ENCODE data around the gene ELAVL4.
"Not testable (repeated sequence)": the region's sequence is repeated elsewhere in the genome, so short reads cannot be mapped to it uniquely, and the experiment has no call there.

ELAVL4 gene

DNA sequence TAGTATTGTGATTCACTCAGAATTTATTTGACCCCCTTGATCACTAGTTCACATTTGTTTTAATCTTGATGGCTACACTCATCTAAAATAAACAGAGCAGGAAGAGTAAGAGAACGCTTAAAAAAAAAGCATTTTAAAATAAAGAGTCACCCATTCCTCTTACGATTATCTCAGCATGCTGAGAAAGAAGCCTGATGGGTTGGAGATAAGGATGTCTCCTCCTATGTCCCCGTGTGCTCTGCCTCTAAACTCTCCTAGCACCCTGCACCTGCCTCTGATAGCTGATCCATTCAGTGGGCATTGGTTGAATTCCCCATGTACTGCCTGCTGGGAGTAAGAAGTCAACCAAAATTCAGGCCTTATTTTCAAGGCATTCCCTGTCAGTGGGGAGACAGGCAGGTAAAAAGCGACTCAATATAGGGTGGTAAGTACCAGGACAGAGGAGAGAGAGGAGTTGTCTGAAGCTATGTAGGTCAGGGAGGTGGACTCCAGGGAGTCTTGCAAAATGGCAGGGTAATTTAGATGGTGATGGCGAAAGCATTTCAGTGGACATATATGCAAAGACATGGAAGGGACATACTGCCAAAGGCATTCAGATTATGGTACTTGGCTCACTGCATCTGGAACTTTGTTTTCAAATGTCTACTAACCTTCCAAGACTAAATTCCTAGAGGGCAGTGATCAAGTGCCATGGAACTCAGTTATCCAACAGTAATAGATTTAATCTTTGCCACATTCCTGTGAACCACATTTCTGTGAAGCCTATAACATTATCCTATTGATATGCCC, 18.4 kb downstream of the ELAVL4 start:
- no peak for DNase-seq (ENCODE audit: low spot score)

DNA sequence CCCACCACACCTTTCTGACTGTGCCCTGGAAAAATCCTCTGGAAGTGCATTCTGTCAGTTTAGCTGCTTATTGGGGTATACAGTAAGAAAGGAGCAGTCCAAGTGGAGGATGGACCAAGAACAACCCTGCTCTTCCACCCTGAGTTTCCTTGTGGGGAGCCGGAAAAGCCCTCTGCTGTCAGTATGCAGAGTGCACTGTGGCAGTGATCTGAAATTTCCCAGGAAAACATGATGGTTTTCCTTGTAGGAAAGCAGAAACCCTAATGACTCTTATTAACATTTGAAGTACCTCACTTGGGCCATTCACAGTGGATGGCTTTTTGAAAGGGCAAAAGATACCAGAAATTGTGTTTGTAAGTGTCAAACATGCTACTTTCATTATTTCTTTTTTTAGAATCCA, 20.5 kb downstream of the ELAVL4 start:
- no peak for DNase-seq (ENCODE audit: low spot score)

DNA sequence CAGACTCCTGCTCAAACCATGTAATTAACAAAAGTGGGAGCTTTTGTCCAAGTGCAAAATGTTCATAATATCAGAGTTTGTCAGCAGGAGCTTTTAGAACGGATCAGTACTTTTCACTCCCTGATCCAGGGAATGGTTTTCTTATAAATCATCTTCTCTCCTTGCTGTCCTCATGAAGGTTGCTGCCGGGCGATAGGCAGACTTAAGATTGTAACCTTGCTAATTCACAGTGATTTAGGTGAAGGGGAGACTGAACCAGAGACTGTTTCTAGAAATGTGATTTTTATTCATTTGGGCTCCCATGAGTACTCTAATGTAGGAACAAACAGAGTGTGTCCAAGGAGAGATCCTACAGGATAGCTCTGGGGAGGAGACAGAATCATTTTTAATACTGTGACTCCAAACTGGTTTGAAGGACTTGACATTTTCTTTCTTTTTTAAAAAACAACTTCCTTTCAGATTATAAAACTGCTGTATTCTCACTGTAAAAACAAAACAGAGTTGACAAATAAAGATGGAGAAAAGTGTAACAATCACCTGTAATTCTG, 23.7 kb downstream of the ELAVL4 start:
- no peak for DNase-seq (ENCODE audit: low spot score)

DNA sequence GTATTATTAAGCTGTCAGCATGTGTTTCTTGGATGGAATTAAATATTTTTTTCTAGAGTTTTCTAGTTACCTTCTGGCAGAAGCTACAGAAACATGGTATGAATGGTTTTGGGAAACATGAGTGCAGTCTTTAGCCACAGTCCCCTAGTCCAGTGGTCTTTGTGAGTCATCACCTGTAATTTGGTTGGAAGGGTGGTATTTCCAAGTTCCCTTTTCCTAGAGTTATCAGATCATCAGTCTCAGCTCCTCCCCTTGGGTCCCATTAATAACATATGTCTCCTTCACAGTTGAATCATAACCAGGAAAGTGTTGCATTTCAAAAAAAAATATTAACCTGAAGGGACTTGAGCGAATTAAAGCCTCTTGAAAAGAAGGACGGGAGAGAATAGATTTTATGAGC, 27.0 kb downstream of the ELAVL4 start:
- DNase-seq (ENCODE audit: low spot score), result no peak

DNA sequence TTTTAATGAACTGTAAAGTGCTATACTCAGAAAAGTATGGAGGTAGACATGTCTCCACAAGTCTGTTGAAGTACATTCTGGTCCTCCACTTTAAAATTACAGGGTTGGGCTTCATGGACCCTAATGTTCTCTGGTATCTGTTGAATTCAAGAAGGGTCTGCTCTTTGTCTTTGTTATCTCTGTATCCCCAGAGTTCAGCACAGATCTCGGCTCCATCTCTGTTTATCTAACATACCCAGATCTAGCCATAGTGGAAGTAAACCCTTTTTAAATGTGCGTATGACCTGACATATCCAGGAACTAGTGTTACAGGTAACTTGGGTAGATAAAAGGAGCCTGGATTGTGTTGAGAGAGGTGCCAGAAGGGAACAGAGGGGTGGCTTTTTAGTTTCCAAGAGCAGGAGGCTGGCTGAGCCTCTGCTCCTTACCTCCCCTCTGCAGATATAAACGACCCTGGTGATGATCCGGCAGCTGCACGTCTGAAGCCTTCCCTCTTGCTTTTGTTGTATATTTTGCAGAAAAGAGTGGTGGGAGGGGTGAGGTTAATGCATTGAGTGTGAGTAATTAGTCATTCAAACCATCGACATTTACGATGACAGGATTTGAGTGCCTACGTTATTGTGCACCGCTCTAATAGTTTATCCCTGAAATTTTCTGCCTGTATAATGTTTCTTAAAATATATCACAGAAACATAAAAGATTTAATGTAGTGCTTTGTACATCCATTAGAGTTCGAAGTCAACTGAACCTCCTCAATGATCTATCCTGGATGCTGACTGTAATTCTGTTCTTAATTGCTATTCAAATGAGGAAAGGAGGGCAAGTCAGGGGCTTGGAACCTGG, 30.8 kb downstream of the ELAVL4 start:
- no peak for DNase-seq (ENCODE audit: low spot score)

DNA sequence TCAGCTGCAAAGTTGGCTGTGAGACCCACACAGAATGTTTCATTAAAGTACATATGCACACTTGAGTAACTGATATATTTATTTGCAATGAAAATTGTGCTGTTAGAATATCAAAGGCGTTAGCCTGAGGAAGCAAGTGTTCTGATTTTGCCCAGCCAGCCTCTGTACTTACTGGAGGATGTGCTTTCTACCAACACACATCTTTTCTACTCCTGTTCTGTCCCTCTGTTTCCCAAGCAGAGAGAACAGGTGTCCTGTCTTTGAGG, 31.4 kb downstream of the ELAVL4 start:
- DNase-seq (ENCODE audit: low spot score), result no peak

DNA sequence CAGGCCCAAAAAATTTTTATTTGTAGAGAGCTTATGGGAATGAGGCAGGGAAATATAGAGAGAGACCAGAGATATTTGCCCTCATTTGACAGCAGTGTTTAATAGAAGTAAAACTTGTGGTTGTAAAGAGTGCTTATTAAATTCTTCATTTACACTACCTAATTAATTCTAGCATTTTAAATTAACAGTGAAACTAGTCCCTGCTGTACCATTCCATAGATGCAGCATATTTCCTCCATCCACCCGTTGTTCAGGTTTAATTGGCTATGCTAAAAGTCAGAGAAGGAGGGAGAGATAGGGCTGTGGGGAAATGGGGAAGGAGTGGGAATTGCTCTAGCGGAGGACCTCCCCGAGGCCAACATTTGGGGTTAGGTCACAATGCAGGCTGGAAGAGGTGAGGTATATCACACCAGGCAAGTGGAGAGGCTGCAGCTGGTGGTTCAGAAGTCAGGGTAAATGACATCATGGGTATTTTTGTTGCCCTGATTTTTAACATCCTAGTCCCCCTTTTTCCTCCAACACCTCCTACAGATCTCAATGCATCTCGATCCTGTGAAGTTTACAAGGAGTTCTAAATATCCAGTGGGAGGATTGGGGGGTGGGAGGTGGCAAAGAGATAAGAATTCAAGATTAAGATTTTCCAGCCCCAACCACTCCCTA, 38.6 kb downstream of the ELAVL4 start:
- no peak for DNase-seq (ENCODE audit: low spot score)

DNA sequence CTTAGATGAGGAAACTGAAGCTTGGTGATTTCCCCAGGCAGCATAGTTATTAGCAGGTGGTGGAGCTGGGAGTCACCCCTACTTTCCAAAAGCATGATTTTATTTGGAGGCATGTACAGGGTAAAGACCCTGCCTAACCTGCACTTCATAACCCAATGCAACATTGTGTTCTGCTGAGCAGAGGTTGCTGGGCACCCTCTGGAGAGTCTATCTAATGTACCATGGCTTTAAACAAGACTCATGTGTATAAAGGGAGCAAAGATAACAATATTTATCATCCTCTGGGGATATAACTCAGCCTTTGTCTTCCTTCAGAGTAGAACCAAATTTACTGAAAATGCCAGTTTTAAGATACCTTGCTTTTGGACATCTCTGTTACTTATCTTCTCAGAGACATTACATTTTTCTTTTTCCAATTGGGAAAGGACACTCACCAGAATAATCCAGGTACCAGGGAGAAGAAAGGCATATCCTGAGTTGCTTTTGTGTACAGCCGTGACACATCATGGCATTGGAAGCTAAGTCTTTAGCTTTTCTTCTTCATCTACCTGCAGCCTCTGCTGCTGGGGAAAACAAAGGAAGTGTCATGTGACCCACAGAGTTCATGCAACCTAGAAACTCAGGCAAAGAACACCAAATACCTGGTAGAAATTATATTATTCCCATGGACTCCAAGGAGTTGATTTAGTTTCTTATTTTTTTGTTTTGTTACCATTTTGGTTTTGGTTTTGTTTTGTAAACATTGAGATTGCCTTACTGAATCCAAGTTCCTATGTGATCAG, 39.6 kb downstream of the ELAVL4 start:
- no peak for DNase-seq (ENCODE audit: low spot score)

DNA sequence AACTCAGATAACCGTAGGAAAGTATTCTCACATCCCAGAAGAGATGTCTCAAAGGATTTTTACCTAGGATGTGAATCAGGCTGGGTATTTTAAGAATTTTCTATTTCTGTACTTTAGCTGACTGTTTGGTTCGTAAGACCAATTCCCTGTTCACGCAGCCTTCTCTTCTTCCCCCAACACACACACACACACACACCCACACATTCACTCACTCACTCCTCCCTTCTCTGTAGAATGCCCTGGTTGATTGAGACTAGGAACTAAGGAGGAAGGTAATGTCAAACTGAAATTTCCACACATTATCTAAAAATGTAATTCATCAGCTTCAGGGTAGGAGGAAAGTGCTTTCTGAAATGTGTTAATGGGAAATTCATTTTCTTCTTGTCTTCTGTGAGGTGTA, 43.5 kb downstream of the ELAVL4 start:
- no peak for DNase-seq (ENCODE audit: low spot score)

DNA sequence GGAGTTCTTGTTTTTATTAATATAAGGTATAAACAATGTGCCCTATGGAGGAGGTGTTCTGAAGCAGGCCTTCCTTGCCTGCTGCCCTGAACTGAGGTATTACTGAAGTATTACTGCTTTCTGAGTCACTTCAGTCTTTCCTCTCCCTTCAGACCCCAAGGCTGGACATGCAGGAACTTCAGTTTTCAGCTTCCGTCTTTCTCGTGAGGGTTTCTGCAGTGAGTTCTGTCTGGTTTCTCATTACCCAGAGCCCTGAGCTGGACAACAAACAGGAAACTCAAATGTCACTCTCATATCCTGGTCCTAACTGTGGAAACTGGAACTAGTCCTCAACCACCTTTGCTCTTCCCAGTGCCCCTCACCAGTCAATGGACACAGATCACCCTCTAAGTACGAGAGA, 46.8 kb downstream of the ELAVL4 start:
- DNase-seq (ENCODE audit: low spot score), result no peak

DNA sequence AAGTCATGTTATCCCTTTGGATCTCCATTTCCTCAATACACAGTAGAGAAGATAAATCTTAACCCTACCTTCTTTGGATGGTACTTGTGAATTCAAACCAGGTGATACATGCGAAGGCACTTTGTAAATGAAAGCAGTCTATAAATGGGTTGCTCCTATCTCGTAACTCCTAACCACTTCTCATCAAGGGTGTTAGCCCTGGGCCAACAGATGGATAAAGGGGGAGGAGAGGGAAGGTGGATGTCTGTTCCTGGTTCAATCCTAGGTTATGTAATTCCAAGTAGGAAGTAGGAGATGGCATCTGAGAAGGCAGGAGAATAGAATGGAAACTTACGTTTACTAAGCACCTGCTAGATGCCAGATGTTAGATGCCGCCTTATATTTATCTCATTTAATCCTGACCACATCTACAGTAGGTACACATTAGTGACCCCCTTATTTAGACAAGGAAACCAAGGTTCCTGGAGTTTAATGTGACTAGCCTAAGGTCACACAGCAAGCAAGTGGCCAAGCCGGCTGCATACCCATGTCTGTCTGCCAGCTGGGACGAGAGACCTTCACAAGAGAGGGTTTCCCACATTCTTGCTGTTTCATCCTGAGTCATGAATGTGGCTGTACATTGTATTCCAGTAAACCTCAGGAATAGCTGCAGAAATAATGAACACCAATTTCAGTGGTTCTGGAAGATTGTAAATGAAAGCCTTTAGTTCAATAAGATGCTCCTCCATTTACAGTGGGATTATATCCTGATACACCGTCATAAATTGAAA, 47.7 kb downstream of the ELAVL4 start:
- no peak for DNase-seq (ENCODE audit: low spot score)

DNA sequence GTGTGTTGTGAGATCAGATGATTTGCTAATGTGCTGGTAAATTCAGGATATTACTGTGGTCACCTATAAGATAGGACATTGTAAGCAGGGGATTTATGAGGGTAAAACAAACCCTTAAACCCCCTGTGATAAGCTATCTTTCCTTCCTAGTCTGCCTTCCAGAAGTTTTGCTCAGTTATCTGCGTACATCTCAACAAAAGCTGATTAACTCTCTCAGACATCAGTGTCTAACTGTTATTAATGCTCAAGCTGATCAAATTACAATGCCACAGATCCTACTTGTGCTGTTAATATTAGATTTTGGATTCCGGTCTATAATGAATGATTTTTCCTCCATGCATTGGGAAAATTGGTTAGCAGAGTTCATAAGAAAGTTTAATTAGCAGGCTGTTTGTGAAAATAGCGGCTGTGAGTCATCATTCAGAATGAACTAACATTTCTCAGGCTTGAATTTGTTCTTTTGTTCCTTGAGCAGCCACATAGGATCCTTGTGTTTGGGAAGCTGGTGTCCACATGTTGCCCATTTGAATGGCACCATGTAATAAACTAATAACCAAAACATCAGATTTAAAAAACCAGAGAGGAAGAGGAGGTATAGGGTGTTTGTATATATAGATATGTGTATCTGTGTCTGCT, 48.7 kb downstream of the ELAVL4 start:
- no peak for DNase-seq (ENCODE audit: low spot score)

DNA sequence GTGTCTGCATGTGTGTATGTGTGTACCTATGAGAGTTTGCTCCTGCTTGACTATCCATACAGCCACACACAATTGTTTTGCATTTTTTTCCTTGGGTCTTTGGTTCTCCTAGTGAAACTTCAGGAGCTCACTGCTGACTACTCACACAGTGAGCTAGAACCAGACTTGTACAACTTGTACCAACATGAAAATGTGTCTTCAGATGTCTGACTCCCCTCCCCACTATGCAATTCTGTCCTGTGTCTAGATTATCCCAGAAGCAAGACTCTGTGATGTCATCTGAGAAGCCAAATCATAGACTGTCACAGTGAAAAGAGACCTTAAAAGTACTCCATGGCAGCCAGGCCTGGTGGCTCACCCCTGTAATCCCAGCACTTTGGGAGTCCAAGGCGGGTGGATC, 49.7 kb downstream of the ELAVL4 start:
- no peak for DNase-seq (ENCODE audit: low spot score)

DNA sequence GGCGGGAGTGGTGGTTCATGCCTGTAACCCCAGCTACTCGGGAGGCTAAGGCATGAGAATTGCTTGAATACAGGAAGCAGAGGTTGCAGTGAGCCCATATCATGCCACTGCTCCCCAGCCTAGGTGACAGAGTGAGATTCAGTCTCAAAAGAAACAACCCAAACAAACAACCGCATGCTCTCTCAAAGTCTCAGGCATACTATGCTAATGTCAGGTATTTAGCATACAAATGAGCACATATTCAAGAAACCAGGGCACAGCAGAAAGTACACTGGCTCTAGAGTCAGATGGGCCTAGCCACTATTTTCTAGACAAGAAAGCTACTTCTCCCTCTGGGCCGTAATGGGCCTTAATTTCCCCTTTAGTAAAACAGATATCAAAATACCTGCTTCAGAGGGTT, 55.0 kb downstream of the ELAVL4 start:
- no peak for DNase-seq (ENCODE audit: low spot score)

DNA sequence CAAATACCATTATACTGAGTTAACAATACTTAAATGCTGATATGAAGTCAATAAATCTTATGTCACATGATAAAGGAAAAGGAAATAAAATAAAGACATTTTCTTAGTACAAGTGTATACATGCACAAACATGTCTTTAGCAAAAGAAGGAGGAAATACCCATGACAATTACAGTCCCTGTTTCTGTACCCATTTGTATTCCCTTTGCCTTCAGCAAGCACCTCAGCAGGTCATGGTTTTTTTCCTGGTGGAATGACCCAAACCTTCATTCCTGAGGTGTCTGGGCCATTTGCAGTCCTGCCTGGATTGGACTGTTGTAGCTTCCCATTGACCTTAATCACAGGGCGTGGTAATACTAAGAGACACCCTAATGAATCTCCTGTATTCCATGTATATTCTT, 57.6 kb downstream of the ELAVL4 start:
- not testable (repeated sequence) for DNase-seq (ENCODE audit: low spot score)

DNA sequence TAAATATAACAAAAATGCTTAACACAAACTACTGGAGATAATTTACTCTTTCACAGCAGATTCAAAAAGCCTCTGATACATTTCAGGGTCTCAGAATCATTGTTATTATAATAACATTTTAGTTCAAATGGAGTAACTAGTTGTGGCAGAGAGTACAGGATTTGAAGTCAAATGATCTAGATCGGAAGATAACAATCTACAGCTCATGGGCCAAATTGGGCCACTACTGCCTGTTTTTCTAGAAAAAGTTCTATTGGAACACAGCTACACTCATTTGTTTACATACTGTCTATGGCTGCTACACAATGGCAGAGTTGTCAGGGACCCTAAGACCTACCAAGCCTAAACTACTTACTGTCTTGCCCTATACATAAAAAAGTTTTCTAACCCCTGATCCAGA, 63.6 kb downstream of the ELAVL4 start:
- DNase-seq (ENCODE audit: low spot score), result no peak

DNA sequence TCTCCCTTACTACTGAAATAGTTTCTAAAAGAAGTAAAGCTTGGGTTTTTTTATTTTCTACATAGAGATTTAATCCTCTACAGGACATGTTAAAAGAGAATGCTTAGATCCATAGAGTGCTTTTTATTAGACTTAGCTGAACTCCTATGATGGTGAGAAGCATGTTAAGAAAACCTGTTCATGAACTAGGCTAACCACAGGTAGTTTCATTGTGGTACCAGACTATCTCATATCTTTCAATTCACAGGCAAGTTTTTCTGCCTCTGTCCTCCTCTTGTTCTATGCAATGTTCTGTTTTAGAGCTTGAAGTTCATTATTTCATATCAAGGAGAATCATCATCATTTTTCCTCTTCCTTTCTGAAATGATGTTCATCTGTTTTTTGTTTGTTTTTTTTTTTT, 65.4 kb downstream of the ELAVL4 start:
- DNase-seq (ENCODE audit: low spot score), result no peak

DNA sequence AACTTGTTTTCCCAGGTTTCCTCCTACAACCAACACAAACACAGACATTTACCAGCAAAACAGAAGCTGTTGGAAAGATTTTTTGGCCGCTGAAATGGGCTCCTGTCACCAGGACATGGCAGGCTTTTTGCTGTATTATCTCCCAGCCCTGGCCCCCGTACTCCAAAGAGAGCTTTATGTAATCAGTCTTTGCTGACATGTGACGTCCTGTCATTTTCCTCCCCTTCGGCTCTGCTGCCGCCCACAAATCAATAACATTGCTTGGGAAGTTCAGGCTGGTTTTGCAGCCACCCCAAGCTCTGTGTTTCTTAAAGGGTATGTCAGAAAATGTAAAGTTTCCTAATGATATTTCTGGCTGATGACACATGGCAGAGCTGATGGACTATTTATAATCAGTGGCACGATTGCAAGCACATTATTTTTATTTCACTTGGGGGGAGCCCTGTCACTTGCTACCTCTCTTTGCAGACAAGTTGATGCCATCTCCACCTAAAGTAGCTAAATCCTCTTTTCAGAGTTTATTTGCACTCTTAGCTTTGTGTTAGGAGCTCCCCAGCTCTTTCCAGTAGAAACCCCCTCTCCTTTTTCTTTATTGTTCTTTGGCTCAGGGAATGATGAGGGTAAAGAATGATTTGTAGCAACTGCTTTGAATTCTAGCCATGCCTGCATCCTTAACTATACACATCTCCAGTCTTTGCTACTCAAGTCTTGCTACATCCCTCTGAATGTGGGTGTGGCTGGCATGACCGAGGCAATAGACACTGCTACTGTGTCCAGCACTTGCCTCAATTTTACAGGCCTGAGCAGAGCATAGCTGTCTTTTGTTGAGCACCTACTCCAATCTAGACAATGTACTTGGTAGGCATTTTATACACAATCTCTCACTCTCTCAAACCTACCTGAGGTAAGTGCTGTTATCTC, 67.3 kb downstream of the ELAVL4 start:
- no peak for DNase-seq (ENCODE audit: low spot score)

DNA sequence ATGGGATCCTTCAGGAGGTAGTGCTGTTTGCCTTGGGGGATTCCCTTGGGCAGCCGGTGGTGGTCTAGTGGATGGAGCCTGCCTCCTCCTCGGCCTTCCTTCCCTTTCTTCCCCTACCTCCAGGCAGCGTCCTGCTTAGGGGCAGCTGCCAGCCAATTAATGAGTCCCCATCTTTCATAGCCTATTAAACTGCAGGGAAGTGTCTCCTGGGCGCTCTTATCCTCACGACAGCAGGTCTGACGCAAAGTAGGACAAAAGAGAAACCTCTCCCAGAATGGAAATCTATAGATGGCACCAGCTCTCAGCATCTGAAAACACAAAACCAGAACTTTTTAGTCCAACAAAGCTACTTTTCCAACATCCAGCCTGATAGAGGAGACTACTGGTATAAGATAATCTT, 69.3 kb downstream of the ELAVL4 start:
- no peak for DNase-seq (ENCODE audit: low spot score)

DNA sequence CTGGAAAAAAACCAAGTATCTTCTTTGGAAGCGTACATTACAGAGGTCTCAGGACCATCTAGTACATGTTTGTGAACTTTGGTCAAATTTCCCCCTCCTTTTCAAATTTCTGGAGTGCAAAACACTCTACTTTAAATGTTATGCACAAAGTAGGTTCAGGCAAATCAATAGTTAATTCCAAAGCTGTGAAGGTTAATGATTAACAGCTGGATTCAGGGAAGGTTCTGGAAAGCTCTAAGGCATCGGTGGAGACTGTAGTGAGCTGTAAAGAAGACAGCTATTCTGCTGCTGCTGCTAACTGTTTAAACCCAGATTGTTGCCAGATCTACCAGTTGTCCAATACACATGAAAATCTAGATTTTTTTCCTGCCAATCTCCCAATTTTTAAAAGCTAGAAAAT, 70.9 kb downstream of the ELAVL4 start:
- no peak for DNase-seq (ENCODE audit: low spot score)

Measured in SW480 (cell line).